Measurements from ENCODE around the gene PPP2R2D. TPM values are rescaled to one million over a fixed set of nuclear protein-coding genes. Genes with fewer than 3 reads are reported as not detected.

Gene PPP2R2D
- total RNA-seq, 1 experiment from 2014 or later = 35.1 TPM

GRCh38 chr10:131905603-131906268 lies 4.9 kb downstream of the PPP2R2D start:
- H3K18ac ChIP-seq (ENCODE audit: insufficient read length, low read depth, low read length) = no peak overlapping the region
- no peaks in the 10 kb centered on the region for H3K79me1 ChIP-seq (ENCODE audit: insufficient read depth, low read depth, low read length, poor library complexity, severe bottlenecking)
- no peak overlapping the region for H4K91ac ChIP-seq (ENCODE audit: insufficient read length, low read depth, low read length)
- no peak overlapping the region for H3K23ac ChIP-seq (ENCODE audit: insufficient read length, low read depth, low read length)
- no peak overlapping the region for H3T11ph ChIP-seq (ENCODE audit: low read length)
- no peak overlapping the region for H2BK15ac ChIP-seq (ENCODE audit: low read depth, low read length)
- H2AFZ ChIP-seq (ENCODE audit: low read length) = no peak overlapping the region
- TF ChIP-seq CTCF (conservative IDR thresholded peaks at IDR 0.05) = no peak
- no peak overlapping the region for H4K5ac ChIP-seq (ENCODE audit: insufficient read length, low read depth, low read length)
- H4K20me1 ChIP-seq (ENCODE audit: control insufficient read depth, insufficient read depth, insufficient read length) = no peaks in the 10 kb centered on the region
- H3K36me3 Mint-ChIP-seq (ENCODE audit: insufficient read depth in 1 of 3, low read depth in 3 of 3) = peaks cover 16 to 43% (median 18%) of the 10 kb centered on the region in 3 experiments; a peak in 6 of 7 replicates
- H2BK5ac ChIP-seq (ENCODE audit: insufficient read length, low read length) = no peak overlapping the region
- peaks cover 42% of the 10 kb centered on the region for H3K79me2 ChIP-seq (ENCODE audit: insufficient read depth, low read length)
- no peaks in the 10 kb centered on the region for H3K9me3 Mint-ChIP-seq
- no peak overlapping the region for H2AK5ac ChIP-seq (ENCODE audit: insufficient read length, low read length)
- no peak overlapping the region for H2BK12ac ChIP-seq (ENCODE audit: insufficient read length, low read depth, low read length)
- no peak overlapping the region for H3K14ac ChIP-seq (ENCODE audit: insufficient read depth, low read length)
- no peaks in the 10 kb centered on the region for H3K27me3 Mint-ChIP-seq (ENCODE audit: low read depth)
- H3K4me3 Mint-ChIP-seq = no peak overlapping the region
- H3K27me3 ChIP-seq (ENCODE audit: insufficient read depth, low read length) = no peaks in the 10 kb centered on the region
- peak overlapping the region in 1 of 3 experiments; percentile 65; a peak in 1 of 7 replicates for H3K27ac Mint-ChIP-seq
- H4K8ac ChIP-seq (replicated peaks; ENCODE audit: insufficient read length, low read depth, low read length) = no peak overlapping the region
- H3K4me2 ChIP-seq (ENCODE audit: insufficient read depth, insufficient read length, low read length) = no peak overlapping the region
- DNase-seq = no peak
- no peak overlapping the region for H3K56ac ChIP-seq (ENCODE audit: insufficient read length, low read depth, low read length)
- no CpG with 5 or more reads among the region's 17 CpGs for WGBS (ENCODE audit: extremely low coverage, insufficient read length, low lambda C conversion rate)
- H3K4ac ChIP-seq (ENCODE audit: low read depth, low read length) = no peak overlapping the region
- H3K23me2 ChIP-seq (ENCODE audit: insufficient read length, low read depth, low read length, poor library complexity, severe bottlenecking) = peaks cover 3% of the 10 kb centered on the region
- H3K9ac ChIP-seq (ENCODE audit: extremely low read depth, insufficient read length, low read length) = no peak overlapping the region
- H3K4me1 Mint-ChIP-seq = peaks cover 32 to 36% of the 10 kb centered on the region in 2 experiments
- no peak overlapping the region for H2BK120ac ChIP-seq (ENCODE audit: low read depth, low read length, poor library complexity, severe bottlenecking)
- H3K9me3 ChIP-seq (ENCODE audit: control insufficient read depth, low read depth, low read length) = no peaks in the 10 kb centered on the region
- no peak overlapping the region for H3K27ac ChIP-seq (ENCODE audit: insufficient read length, low read depth, low read length)
- no peak overlapping the region for H2BK20ac ChIP-seq (ENCODE audit: low read depth, low read length, poor library complexity, severe bottlenecking)
- H3K4me1 ChIP-seq (ENCODE audit: insufficient read depth, low read length) = no peaks in the 10 kb centered on the region; the same call in 1 of the 2 replicates
